ENCODE data around the gene SLC35E4. TPM values are rescaled to one million over a fixed set of nuclear protein-coding genes. Genes with fewer than 3 reads are reported as not detected.
A peak's percentile ranks its signal among the peaks of the same experiment; 100 is the strongest.

SLC35E4 gene
- total RNA-seq, 4 donors from 2014 or later: 14.6 to 22.2 (median 18.6) TPM

DNA sequence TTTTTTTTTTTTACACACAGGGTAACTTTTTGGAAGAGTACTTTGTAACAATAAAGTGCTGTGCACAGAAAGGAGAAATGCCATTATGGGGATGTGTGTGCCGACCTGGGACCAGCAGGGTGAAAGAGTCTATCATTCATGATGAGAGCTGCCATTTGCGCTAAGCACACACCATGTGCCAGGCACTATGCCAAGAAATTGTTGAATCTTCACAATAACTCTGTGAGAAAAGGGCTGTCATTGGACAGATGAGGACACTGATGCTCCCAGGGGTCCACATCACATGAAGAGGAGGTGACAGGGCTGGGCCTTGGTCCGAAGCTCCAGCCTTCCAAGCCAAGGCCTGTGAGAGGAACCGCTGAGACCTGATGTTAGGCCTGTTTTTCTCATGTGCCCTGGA lies 26.5 kb downstream of the SLC35E4 start:
- TF ChIP-seq, protein P1, sequence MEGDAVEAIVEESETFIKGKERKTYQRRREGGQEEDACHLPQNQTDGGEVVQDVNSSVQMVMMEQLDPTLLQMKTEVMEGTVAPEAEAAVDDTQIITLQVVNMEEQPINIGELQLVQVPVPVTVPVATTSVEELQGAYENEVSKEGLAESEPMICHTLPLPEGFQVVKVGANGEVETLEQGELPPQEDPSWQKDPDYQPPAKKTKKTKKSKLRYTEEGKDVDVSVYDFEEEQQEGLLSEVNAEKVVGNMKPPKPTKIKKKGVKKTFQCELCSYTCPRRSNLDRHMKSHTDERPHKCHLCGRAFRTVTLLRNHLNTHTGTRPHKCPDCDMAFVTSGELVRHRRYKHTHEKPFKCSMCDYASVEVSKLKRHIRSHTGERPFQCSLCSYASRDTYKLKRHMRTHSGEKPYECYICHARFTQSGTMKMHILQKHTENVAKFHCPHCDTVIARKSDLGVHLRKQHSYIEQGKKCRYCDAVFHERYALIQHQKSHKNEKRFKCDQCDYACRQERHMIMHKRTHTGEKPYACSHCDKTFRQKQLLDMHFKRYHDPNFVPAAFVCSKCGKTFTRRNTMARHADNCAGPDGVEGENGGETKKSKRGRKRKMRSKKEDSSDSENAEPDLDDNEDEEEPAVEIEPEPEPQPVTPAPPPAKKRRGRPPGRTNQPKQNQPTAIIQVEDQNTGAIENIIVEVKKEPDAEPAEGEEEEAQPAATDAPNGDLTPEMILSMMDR (IDR thresholded peaks at IDR 0.05): no peak
- TF ChIP-seq POLR2A (IDR thresholded peaks at IDR 0.05): no peak
- H3K4me3 ChIP-seq (ENCODE audit: low read depth, poor library complexity, severe bottlenecking): no peak overlapping the region
- DNase-seq (ENCODE audit: low spot score in 2 of 2): no peak
- WGBS, 2 donors: 81 to 92% methylated on average over 4 of the region's 4 CpGs
- intact Hi-C loops (cut with DNase I; ENCODE audit: low total_unique reads): no loop called here

DNA sequence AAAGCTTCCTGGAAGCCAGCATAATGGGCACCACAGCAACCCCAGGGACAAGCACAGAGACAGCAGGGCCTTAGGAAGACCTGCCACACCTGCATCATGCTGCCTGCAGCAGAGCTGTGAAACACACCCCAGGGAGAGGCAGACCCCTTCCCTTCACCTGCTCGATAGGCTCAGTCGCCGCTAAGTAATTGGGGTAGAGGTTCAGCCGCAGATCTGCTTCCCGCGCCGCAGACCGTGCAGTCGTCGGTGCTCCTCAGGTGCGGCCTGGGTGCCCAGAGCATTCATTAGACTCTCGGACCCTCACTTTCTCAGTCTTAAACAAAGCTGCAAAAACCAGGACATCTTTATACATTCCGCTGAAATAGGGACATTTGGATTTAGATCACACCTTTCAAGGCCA lies 29.2 kb downstream of the SLC35E4 start:
- TF ChIP-seq, protein P1 (IDR thresholded peaks at IDR 0.05): no peak
- TF ChIP-seq POLR2A (IDR thresholded peaks at IDR 0.05): no peak
- DNase-seq (ENCODE audit: low spot score in 2 of 2): no peak
- no peak overlapping the region for H3K4me3 ChIP-seq (ENCODE audit: low read depth, poor library complexity, severe bottlenecking)
- WGBS, 2 donors: 97 to 98% methylated on average over 13 of the region's 13 CpGs
- intact Hi-C loops (cut with DNase I; ENCODE audit: low total_unique reads): no loop called here

DNA sequence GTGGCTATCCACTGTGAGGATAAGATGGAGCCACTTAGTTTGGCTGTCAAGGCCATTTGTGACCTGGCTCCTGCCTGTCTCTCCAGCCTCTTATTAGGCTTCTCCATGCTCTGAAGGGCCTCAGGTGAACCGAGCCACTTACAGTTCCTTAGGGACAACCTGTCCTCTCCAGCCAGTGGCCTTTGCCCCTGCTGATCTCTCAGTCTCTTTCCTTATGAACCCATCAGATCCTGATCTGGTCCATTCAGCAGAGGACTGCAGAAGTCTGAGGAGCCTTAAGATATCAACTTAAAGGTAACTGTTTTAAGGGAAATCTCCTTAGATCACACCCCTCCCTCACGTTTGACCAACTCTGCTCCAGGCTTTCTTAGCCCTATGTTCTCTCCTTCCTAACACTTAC lies 29.7 kb downstream of the SLC35E4 start:
- H3K4me3 ChIP-seq (ENCODE audit: low read depth, poor library complexity, severe bottlenecking): no peak overlapping the region
- WGBS, 2 donors: 62 to 63% methylated on average over 2 of the region's 2 CpGs
- intact Hi-C loops (cut with DNase I; ENCODE audit: low total_unique reads): no loop called here
- DNase-seq (ENCODE audit: low spot score in 2 of 2): no peak
- TF ChIP-seq POLR2A (IDR thresholded peaks at IDR 0.05): no peak
- TF ChIP-seq, protein P1 (IDR thresholded peaks at IDR 0.05): no peak

DNA sequence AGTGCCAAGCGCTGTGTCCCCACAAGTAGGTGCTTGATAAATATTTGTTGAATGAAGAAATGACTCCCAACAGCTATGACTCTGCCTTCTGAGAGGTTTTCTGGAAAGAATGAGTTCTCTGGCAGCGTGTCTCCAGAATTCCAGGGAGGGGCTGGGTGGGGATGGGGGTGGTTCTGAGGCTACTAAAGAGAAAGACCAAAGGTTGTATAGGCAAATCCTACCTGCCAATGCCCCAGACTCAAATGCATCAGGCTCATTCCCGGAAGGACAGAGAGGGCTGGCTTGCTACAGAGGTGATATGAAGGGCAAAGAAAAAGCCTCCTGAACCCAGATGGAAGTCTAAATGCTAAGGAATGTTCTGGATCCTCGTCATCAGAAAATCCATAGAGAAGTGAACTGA lies 30.2 kb downstream of the SLC35E4 start:
- TF ChIP-seq POLR2A (IDR thresholded peaks at IDR 0.05): no peak
- TF ChIP-seq, protein P1 (IDR thresholded peaks at IDR 0.05): no peak
- H3K4me3 ChIP-seq (ENCODE audit: low read depth, poor library complexity, severe bottlenecking): no peak overlapping the region
- WGBS, 2 donors: 48 to 71% methylated on average over 4 of the region's 4 CpGs
- DNase-seq (ENCODE audit: low spot score in 2 of 2): no peak
- intact Hi-C loops (cut with DNase I; ENCODE audit: low total_unique reads): no loop called here

DNA sequence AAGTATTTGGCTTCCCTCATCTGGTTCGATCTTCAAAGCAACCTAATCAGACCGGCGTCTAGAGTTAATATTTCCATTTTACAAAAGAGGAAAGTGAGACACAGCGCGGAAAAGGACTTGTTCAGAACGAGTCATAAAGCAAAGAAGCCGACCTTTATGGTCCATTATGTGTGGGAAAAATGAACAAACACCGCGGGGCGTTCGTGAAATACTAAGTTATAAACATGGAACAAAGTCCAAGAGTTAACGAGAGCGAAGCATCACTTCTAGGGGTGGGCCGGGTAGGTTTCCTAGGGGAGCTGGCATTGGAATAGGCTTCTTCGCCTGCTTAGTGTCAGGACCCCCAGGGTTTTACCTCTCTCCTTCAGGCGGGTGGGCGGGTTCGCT lies 31.5 kb downstream of the SLC35E4 start:
- 0 to 1% methylated on average over 18 of the region's 18 CpGs for WGBS, 2 donors
- TF ChIP-seq, protein P1 (IDR thresholded peaks at IDR 0.05): no peak
- no peak for TF ChIP-seq POLR2A (IDR thresholded peaks at IDR 0.05)
- H3K4me3 ChIP-seq (ENCODE audit: low read depth, poor library complexity, severe bottlenecking): peak overlapping the region; percentile 57
- intact Hi-C loops (cut with DNase I; ENCODE audit: low total_unique reads): no loop called here
- no peak for DNase-seq (ENCODE audit: low spot score in 2 of 2)
